ENCODE data around the gene AOC2.
"Not testable (repeated sequence)": the region's sequence is repeated elsewhere in the genome, so short reads cannot be mapped to it uniquely, and the experiment has no call there.

AOC2 gene

DNA sequence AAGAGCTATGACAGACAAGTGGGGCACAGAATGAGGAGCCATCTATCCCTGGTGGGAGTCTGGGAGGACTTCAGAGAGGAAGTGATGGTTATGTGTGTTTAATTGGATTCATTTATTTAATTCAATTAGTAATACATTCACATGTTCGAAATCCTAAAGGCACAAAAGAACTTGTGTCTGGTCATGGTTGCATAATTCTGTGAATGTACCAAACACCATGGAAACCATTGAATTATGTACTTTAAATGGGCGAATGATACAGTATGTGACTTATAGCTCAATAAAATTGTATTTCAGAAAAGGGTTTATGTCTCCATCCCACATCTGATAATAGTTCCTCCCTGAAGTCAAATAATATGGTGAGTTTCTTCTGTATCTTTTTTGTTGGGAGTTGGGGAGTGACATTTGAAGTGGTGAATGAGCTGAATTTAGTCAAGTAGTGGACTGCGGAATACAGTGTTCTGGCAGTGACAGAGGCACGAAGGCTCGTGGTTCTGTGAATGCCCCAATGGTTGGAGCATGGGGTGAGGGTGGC lies 36.5 kb downstream of the AOC2 start:
- Mint-ChIP-seq H3K4me1 (no peaks in the 10 kb centered on the region), H3K27ac (no peak overlapping the region), H3K27me3 (peaks cover 3% of the 10 kb centered on the region), H3K4me3 (no peak overlapping the region), H3K9me3 (no peaks in the 10 kb centered on the region), H3K36me3 (no peaks in the 10 kb centered on the region)

DNA sequence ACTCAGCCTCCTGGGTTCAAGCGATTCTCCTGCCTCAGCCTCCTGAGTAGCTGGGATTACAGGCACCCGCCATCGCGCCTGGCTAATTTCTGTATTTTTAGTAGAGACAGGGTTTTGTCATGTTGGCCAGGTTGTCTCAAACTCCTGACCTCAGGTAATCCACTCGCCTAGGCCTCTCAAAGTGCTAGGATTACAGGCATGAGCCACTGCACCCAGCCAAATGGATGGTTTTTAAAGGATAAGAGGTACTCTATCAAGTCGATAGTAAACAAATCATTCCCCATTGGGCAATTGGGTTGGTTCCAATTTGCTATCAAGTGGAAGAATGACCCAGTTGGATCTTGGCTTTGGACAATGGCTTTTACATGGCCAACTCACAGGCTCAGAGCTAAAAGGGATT lies 37.3 kb downstream of the AOC2 start:
- H3K4me1 Mint-ChIP-seq, H3K9me3 Mint-ChIP-seq, H3K27ac Mint-ChIP-seq, H3K4me3 Mint-ChIP-seq, H3K36me3 Mint-ChIP-seq, H3K27me3 Mint-ChIP-seq: not testable (repeated sequence)

DNA sequence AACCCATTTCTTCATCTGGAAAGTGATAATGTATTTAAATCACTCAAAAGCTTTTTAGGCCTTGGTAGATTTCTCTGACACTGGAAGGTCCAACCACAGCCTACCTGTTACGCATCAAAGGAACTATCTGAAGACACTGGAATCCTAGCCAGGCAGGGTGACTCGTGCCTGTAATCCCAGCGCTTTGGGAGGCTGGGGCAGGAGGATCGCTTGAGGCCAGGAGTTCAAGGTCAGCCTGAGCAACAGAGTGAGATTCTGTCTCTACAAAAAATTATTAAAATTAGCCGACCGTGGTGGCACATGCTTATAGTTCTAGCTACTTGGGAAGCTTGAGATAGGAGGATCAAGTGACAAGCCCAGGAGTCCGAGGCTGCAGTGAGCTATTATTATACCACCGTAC lies 37.8 kb downstream of the AOC2 start:
- Mint-ChIP-seq H3K27me3 (peaks cover 3% of the 10 kb centered on the region), H3K27ac (no peak overlapping the region), H3K4me1 (no peaks in the 10 kb centered on the region), H3K36me3 (no peaks in the 10 kb centered on the region), H3K9me3 (no peaks in the 10 kb centered on the region), H3K4me3 (no peak overlapping the region)

DNA sequence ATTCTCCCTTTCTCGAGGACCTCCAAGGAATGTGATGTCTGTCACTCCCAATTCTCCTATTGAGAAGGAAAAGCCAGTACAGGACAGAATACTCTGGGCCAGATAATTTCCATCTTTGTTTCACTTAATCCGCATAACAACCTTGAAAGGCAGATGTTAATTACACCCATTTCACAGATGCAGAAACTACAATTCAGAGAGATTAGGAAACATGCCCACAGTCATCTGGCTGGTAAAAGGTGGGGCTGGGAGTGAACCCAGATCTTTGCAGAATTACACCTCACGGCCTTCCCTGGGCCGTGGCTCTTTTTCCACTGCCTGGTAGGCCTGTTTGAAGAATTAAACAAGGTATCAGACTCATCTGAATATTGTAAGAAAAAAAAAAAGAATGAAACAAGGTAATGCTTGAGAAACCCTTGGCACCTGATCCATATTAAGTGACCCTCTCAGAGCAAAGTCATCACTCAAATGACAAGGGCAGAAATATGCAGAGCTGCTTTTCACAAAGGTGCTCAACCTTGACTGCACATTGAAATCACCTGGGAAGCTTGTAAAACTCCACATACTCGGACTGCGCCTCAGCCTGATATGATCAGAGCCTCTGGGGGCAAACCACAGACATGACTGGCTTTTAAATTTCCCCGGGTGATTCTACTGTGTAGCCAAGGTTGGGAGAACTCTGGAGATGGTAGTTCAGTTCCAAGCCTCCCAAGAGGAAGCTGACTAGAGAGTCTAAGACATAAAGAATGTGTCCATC lies 39.6 kb downstream of the AOC2 start:
- Mint-ChIP-seq H3K36me3 (no peaks in the 10 kb centered on the region), H3K9me3 (no peaks in the 10 kb centered on the region), H3K4me1 (no peaks in the 10 kb centered on the region), H3K27ac (no peak overlapping the region), H3K4me3 (no peak overlapping the region), H3K27me3 (no peaks in the 10 kb centered on the region)

DNA sequence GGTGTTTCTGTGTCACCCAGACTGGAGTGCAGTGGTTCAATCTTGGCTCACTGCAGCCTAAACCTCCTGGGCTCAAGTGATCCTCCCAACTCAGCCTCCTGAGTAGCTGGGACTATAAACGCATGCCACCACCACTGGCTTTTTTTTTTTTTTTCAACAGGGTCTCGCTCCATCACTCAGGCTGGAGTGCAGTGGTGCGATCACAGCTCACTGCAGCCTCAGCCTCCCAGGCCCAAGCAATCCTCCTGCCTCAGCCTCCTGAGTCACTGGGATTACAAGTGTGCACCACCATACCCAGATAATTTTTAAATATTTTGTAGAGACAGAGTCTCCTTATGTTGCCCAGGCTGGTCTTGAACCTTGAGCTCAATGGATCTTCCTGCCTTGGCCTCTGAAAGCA lies 41.4 kb downstream of the AOC2 start:
- H3K4me1 Mint-ChIP-seq, H3K4me3 Mint-ChIP-seq, H3K27me3 Mint-ChIP-seq, H3K9me3 Mint-ChIP-seq, H3K27ac Mint-ChIP-seq, H3K36me3 Mint-ChIP-seq: not testable (repeated sequence)

- Mint-ChIP-seq H3K9me3 (no peaks in the 10 kb centered on the region), H3K27ac (no peak overlapping the region), H3K4me3 (no peak overlapping the region), H3K4me1 (no peaks in the 10 kb centered on the region), H3K36me3 (no peaks in the 10 kb centered on the region), H3K27me3 (no peaks in the 10 kb centered on the region)
Observed at GRCh38 chr17:42886283-42887176, 42.1 kb downstream of the AOC2 start.

- Mint-ChIP-seq H3K9me3 (no peaks in the 10 kb centered on the region), H3K36me3 (no peaks in the 10 kb centered on the region), H3K27me3 (peaks cover 2% of the 10 kb centered on the region), H3K4me3 (no peak overlapping the region), H3K4me1 (no peaks in the 10 kb centered on the region), H3K27ac (no peak overlapping the region)
Observed at GRCh38 chr17:42889809-42890208, 45.4 kb downstream of the AOC2 start.

- H3K9me3 Mint-ChIP-seq = no peaks in the 10 kb centered on the region
- no peaks in the 10 kb centered on the region for H3K36me3 Mint-ChIP-seq
- no peak overlapping the region for H3K4me3 Mint-ChIP-seq
- no peaks in the 10 kb centered on the region for H3K4me1 Mint-ChIP-seq
- no peak overlapping the region for H3K27ac Mint-ChIP-seq
- H3K27me3 Mint-ChIP-seq = peaks cover 2% of the 10 kb centered on the region
Observed at GRCh38 chr17:42891539-42892152, 47.3 kb downstream of the AOC2 start.

DNA sequence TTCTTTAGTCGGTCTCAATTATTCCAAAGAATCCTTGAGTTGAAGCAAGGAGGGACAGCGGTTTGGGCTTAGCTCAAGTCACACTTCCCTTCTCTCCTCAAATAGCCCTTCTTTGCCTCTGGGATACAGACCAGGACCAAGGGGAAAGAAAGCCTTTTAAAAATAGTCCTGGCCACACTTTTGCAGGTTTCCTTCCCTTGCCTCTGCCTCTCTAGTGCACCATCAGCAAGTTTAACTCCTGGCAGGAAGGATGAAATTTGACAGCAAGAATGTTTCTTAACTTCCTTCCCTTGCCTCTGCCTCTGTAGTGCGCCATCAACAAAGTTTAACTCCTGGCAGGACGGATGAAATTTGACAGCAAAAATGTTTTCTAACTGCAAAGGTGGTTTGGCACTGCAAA lies 49.0 kb downstream of the AOC2 start:
- Mint-ChIP-seq H3K4me1 (no peaks in the 10 kb centered on the region), H3K9me3 (no peaks in the 10 kb centered on the region), H3K36me3 (no peaks in the 10 kb centered on the region), H3K4me3 (no peak overlapping the region), H3K27ac (no peak overlapping the region), H3K27me3 (peaks cover 2% of the 10 kb centered on the region)

DNA sequence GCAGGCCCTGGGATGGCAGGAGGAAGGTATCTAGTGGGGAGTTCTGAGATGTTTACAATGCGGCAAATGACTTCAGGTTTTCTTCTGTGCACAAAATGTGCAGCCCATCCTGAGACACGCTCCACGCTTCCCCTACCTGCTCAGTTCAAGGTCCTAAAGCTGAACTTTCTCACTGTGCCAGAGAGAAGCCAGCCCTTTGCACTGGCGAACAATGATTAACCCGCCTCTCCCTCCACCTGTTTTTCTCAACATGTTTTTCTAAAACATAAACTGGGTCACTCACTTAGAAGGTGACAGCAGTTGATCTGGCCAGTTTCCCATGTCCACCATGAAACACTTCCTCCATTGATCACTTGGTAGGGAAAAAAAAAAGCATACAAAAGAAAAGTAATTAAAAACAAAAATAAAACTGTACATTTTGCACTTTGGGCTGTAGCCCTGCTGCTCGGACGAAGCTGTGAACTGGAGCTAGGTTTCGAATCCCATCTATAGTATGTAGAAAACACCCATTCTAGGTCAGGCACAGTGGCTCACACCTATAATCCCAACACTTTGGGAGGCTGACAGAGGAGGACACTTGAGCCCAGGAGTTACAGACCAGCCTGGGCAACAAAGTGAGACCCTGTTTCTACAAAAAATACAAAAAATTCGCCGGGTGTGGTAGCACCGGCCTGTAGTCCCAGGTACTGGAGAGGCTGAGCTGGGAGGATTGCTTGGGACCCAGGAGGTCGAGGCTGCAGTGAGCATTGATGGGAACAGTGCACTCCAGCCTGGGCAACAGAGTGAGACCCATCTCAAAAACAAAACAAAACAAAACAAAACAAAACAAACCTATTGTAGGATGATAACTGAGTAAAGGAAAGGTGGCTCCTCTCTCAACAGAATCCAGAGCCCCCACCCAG lies 50.2 kb downstream of the AOC2 start:
- Mint-ChIP-seq H3K27me3 (peaks cover 2% of the 10 kb centered on the region), H3K4me1 (no peaks in the 10 kb centered on the region), H3K27ac (no peak overlapping the region), H3K9me3 (no peaks in the 10 kb centered on the region), H3K4me3 (no peak overlapping the region), H3K36me3 (no peaks in the 10 kb centered on the region)

DNA sequence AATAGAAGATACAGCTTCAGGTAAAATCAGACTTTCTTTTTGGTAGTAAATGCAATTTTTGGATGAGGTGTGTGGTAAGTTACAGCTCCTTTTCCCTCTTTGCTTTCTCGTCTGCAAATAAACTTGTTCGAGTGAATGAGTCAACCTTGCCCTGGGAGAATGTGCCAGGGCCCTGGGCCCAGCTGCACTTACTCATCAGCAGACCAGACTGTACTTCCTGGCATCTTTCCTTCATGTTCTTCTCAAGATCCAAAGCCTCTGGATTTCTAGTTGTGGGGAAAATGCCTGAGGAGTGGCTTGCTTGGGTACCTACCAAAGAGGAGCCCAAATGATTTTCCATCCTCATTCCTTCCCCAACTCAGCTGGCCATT lies 50.8 kb downstream of the AOC2 start:
- Mint-ChIP-seq H3K36me3 (no peaks in the 10 kb centered on the region), H3K9me3 (no peaks in the 10 kb centered on the region), H3K4me1 (no peaks in the 10 kb centered on the region), H3K4me3 (no peak overlapping the region), H3K27me3 (peaks cover 2% of the 10 kb centered on the region), H3K27ac (no peak overlapping the region)

DNA sequence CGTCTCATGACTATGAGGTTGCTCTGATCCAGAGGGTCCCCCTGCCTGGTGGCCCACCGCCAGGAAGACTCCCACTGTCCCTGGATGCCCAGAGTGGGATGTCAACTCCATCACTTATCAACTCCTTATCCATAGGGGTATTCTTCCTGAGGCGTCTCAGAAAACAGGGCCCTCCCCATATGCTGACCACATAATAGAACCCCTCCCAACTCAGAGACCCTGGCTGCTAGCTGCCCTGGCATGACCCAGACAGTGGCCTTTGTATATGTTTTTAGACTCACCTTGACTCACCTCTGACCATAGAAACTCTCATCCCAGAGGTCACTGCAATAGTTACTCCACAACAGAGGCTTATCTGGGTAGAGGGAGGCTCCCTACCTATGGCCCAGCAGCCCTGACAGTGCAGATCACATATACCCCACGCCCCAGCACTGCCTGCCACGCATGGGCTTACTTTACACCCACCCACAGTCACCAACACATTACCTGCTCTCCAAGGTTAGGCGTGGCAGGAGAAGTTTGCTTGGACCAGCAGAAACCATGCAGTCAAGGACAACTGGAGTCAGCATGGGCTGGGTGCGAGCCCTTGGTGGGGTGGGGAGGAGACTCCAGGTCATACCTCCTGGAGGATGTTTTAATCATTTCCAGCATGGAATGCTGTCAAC lies 53.9 kb downstream of the AOC2 start:
- peaks cover 2% of the 10 kb centered on the region for H3K27me3 Mint-ChIP-seq
- no peaks in the 10 kb centered on the region for H3K36me3 Mint-ChIP-seq
- H3K9me3 Mint-ChIP-seq = no peaks in the 10 kb centered on the region
- no peak overlapping the region for H3K27ac Mint-ChIP-seq
- H3K4me1 Mint-ChIP-seq = no peaks in the 10 kb centered on the region
- no peak overlapping the region for H3K4me3 Mint-ChIP-seq

DNA sequence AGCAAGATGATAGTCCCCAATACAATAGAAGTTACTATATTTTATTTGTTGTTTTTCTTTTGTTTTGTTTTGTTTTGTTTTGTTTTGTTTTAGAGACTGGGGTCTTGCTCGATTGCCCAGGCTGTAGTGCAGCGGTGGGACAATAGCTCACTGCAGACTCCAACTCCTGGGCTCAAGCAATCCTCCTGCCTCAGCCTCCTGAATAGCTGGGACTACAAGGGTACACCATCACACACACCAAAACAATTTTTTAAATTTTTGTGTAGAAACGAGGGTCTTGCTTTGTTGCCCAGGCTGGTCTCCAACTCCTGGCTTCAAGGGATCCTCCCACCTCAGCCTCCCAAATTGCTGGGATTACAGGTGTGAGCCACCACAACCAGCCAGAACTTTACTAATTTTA lies 55.6 kb downstream of the AOC2 start:
- H3K4me3 Mint-ChIP-seq, H3K36me3 Mint-ChIP-seq, H3K9me3 Mint-ChIP-seq, H3K27me3 Mint-ChIP-seq, H3K4me1 Mint-ChIP-seq, H3K27ac Mint-ChIP-seq: not testable (repeated sequence)

Data from activated naive CD4-positive, alpha-beta T cell treated with anti-CD3 and anti-CD28 coated beads, Interleukin-2, amount 50 U/mL, for 24 hours (primary cell).